Ishikawa (cell line): Measurements from ENCODE around the gene DCBLD1.

Source experiments
- CEBPB ChIP-seq: IDR thresholded peaks from 2 replicates; pipeline ENCODE4 v1.6.1; 2012
- EGR1 ChIP-seq: IDR thresholded peaks from 2 replicates; pipeline ENCODE4 v1.6.1; 2012
- EP300 ChIP-seq: IDR thresholded peaks from 2 replicates; pipeline ENCODE4 v1.6.1; 2012; ENCODE audit warnings: borderline replicate concordance
- FOXM1 ChIP-seq: IDR thresholded peaks from 2 replicates; pipeline ENCODE4 v1.6.1; 2012; ENCODE audit warnings: low read depth, borderline replicate concordance
- MAX ChIP-seq: IDR thresholded peaks from 2 replicates; pipeline ENCODE4 v1.6.1; 2012
- NFIC ChIP-seq: IDR thresholded peaks from 2 replicates; pipeline ENCODE4 v1.6.1; 2012
- RAD21 ChIP-seq: IDR thresholded peaks from 2 replicates; pipeline ENCODE4 v1.6.1; 2012; ENCODE audit warnings: low read depth
- TAF1 ChIP-seq: IDR thresholded peaks from 2 replicates; pipeline ENCODE4 v1.6.1; 2012; ENCODE audit warnings: low read depth, mild to moderate bottlenecking
- TEAD4 ChIP-seq: IDR thresholded peaks from 2 replicates; pipeline ENCODE4 v1.6.1; 2012
- YY1 ChIP-seq: IDR thresholded peaks from 2 replicates; pipeline ENCODE4 v1.6.1; 2012; ENCODE audit warnings: low read depth
- ZBTB7A ChIP-seq: IDR thresholded peaks from 2 replicates; pipeline ENCODE4 v1.6.1; 2012; ENCODE audit warnings: low read depth
- TF ChIP-seq, protein P1 (sequence below): IDR thresholded peaks from 2 replicates; pipeline ENCODE4 v1.6.1; 2012; ENCODE audit warnings: low read depth, mild to moderate bottlenecking
- TF ChIP-seq, protein P2 (sequence below): IDR thresholded peaks from 2 replicates; pipeline ENCODE4 v1.6.1; 2012

GRCh38 chr6:117498159-117498558 is 15.7 kb downstream of the DCBLD1 start:
- TF ChIP-seq, protein P1, sequence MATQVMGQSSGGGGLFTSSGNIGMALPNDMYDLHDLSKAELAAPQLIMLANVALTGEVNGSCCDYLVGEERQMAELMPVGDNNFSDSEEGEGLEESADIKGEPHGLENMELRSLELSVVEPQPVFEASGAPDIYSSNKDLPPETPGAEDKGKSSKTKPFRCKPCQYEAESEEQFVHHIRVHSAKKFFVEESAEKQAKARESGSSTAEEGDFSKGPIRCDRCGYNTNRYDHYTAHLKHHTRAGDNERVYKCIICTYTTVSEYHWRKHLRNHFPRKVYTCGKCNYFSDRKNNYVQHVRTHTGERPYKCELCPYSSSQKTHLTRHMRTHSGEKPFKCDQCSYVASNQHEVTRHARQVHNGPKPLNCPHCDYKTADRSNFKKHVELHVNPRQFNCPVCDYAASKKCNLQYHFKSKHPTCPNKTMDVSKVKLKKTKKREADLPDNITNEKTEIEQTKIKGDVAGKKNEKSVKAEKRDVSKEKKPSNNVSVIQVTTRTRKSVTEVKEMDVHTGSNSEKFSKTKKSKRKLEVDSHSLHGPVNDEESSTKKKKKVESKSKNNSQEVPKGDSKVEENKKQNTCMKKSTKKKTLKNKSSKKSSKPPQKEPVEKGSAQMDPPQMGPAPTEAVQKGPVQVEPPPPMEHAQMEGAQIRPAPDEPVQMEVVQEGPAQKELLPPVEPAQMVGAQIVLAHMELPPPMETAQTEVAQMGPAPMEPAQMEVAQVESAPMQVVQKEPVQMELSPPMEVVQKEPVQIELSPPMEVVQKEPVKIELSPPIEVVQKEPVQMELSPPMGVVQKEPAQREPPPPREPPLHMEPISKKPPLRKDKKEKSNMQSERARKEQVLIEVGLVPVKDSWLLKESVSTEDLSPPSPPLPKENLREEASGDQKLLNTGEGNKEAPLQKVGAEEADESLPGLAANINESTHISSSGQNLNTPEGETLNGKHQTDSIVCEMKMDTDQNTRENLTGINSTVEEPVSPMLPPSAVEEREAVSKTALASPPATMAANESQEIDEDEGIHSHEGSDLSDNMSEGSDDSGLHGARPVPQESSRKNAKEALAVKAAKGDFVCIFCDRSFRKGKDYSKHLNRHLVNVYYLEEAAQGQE: no peak
- TF ChIP-seq TAF1: no peak
- no peak for TF ChIP-seq FOXM1
- TF ChIP-seq YY1: no peak
- no peak for TF ChIP-seq ZBTB7A
- no peak for TF ChIP-seq CEBPB
- no peak for TF ChIP-seq RAD21
- TF ChIP-seq EP300: no peak
- TF ChIP-seq EGR1: no peak
- TF ChIP-seq MAX: no peak
- TF ChIP-seq, protein P2, sequence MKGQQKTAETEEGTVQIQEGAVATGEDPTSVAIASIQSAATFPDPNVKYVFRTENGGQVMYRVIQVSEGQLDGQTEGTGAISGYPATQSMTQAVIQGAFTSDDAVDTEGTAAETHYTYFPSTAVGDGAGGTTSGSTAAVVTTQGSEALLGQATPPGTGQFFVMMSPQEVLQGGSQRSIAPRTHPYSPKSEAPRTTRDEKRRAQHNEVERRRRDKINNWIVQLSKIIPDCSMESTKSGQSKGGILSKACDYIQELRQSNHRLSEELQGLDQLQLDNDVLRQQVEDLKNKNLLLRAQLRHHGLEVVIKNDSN: no peak
- TF ChIP-seq NFIC: no peak
- TF ChIP-seq TEAD4: no peak
